Panc1 (cell line): Measurements from ENCODE around the gene CCDC12. TPM values are rescaled to one million over a fixed set of nuclear protein-coding genes. Genes with fewer than 3 reads are reported as not detected.

Experiments
- ATAC-seq: fragments of 200-7000 bp; cut with Tn5 transposase; 2 replicates; pipeline ENCODE4 v1.9.1; 2020; ENCODE audit warnings: mild to moderate bottlenecking, moderate library complexity
- BruUV-seq: library from RNA; stranded (reverse); fragments of 400-500 nt; replicated peaks from 2 replicates; lab custom pipeline; 2021; lab: Mats Ljungman, UMichigan
- CTCF ChIA-PET: fragments of 300-600 bp; sonication (Branson Sonifier 250); formaldehyde crosslinking; loops from one replicate; lab custom pipeline; 2022; ENCODE audit warnings: antibody characterized with exemption; lab: Charles Lee
- POLR2A ChIA-PET: fragments of 300-600 bp; sonication (Branson Sonifier 250); formaldehyde crosslinking; loops from one replicate; lab custom pipeline; 2022; ENCODE audit warnings: antibody characterized with exemption; lab: Charles Lee
- DNase-seq: peaks from one replicate; pipeline ENCODE4 v3.0.0-alpha.2; 2010; ENCODE audit warnings: low read depth, low spot score
- H3K27ac ChIP-seq: 2 replicates; pipeline ENCODE4 v1.5.1; 2011; ENCODE audit warnings: mild to moderate bottlenecking, low read length, inconsistent platforms
- H3K27me3 ChIP-seq: fragments of 200-500 bp; sonication (Bioruptor generic); 2 replicates; pipeline ENCODE4 v1.6.0; 2014; ENCODE audit warnings: low read length, inconsistent platforms; ENCODE audit not compliant: control insufficient read depth, insufficient read depth
- H3K36me3 ChIP-seq: fragments of 200-500 bp; sonication (Bioruptor generic); 2 replicates; pipeline ENCODE4 v1.5.1; 2014; ENCODE audit warnings: inconsistent platforms, mild to moderate bottlenecking, low read length, moderate library complexity; ENCODE audit not compliant: control insufficient read depth, insufficient read depth
- H3K4me1 ChIP-seq: 2 replicates; pipeline ENCODE4 v1.5.1; 2011; ENCODE audit warnings: inconsistent platforms, mild to moderate bottlenecking, low read length, moderate library complexity; ENCODE audit not compliant: control insufficient read depth, insufficient read depth
- H3K4me3 ChIP-seq, 2 experiments: 2 replicates each; pipeline ENCODE4 v1.5.1; 2011 to 2012; ENCODE audit warnings: low read depth in 2 of 2, low read length in 2 of 2, mild to moderate bottlenecking in 2 of 2, inconsistent platforms in 1 of 2, moderate library complexity in 1 of 2
- H3K9me3 ChIP-seq: fragments of 200-500 bp; sonication (Bioruptor generic); 2 replicates; pipeline ENCODE4 v1.5.1; 2014; ENCODE audit warnings: low read depth, mild to moderate bottlenecking, inconsistent platforms, low read length, moderate library complexity; ENCODE audit not compliant: control insufficient read depth, insufficient read depth
- POLR2AphosphoS5 ChIP-seq: IDR thresholded peaks from 2 replicates; pipeline ENCODE4 v1.6.1; 2012; ENCODE audit warnings: mild to moderate bottlenecking, low read depth, low read length, moderate library complexity
- SIN3A ChIP-seq: IDR thresholded peaks from 2 replicates; pipeline ENCODE4 v1.6.1; 2012; ENCODE audit warnings: low read depth, mild to moderate bottlenecking, low read length, moderate library complexity, borderline replicate concordance; ENCODE audit not compliant: insufficient read depth
- TCF7L2 ChIP-seq: IDR thresholded peaks from 2 replicates; pipeline ENCODE4 v1.6.1; 2011; ENCODE audit warnings: mild to moderate bottlenecking, low read depth, low read length, inconsistent platforms
- in situ Hi-C: cut with HindIII; loops from 2 replicates; pipeline ENCODE4 v1.10.0; 2016; ENCODE audit warnings: low sequenced_read_pairs, low pct_unique_long_range_greater_than_20kb
- intact Hi-C: fragments of 100-400 bp; cut with micrococcal nuclease; formaldehyde crosslinking; loops from one replicate; pipeline ENCODE4 v1.10.0; 2022; ENCODE audit not compliant: unreplicated experiment
- total RNA-seq: library from RNA; stranded (reverse); gene quantifications from one replicate; pipeline ENCODE4 v1.2.1, GENCODE V29; 2021; ENCODE audit not compliant: unreplicated experiment
- TF ChIP-seq, protein P1 (sequence below): fragments of 450-650 bp; IDR thresholded peaks from 2 replicates; pipeline ENCODE4 v1.5.1; 2017; ENCODE audit warnings: mild to moderate bottlenecking
- TF ChIP-seq, protein P2 (sequence below), 2 experiments: IDR thresholded peaks; 2 replicates each; pipeline ENCODE4 v1.6.1; 2011 to 2012; ENCODE audit warnings: low read depth in 2 of 2, control low read depth in 1 of 2, low read length in 1 of 2, mild to moderate bottlenecking in 1 of 2, moderate library complexity in 1 of 2; ENCODE audit not compliant: insufficient read depth in 1 of 2

CCDC12 gene
- total RNA-seq, 1 experiment from 2014 or later = 35.5 TPM

DNA sequence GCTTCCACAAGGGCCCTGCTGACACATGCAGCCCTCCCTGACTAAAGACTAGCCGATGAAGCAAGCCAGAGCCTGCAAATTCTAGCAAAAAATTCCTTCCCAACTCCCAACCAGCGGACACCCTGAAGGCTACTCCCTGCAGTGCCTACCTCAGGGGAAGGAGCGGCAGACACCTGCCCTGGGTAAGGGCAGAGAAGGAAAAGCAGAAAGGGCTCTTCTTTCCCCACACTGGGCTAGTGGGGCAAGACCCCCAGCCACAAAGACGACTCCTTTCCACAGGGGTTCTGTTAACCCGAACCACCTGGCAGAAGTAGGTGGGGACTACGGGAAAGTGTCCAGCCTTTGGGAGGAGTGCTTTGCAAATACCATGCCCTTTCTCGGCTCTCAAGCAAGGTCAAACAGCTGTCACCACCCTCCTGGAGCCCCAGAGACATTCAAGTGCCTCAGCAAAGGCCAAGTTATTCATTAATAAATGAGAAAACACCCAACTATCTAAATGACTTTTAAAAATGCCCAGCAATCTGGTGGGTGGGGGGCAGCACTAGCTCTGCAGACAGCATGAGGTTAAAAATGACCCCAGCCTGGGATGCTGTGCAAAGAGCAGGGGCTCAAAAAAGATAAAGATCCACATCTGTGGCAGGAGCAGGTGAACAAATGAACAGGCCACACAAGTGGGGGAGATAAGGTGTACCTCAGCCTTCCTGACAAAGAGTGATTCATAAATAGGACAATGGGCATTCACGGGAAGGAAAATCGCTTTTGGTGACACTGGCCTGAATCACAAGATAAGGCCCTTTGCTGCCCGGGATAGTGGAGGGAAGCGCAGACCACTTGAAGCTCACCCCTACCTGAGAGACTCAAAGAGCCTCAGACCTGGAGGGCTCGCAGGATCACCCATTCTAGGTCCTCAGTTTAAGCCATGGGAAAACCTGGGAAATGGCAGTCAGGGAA is 33.0 kb downstream of the CCDC12 start:
- Histone ChIP-seq H3K36me3 (no peaks in the 10 kb centered on the region; the same call in 1 of the 2 replicates), H3K27ac (no peak overlapping the region; the same call in none of the 2 replicates), H3K4me3 (no peak overlapping the region), H3K27me3 (no peaks in the 10 kb centered on the region), H3K9me3 (no peaks in the 10 kb centered on the region), H3K4me1 (peaks cover 43% of the 10 kb centered on the region)
- BruUV-seq = no TSS peak
- intact Hi-C loops (no loop called here), in situ Hi-C loops (no loop called here)
- no peak for TF ChIP-seq POLR2AphosphoS5
- TF ChIP-seq SIN3A = no peak
- TF ChIP-seq, protein P1, sequence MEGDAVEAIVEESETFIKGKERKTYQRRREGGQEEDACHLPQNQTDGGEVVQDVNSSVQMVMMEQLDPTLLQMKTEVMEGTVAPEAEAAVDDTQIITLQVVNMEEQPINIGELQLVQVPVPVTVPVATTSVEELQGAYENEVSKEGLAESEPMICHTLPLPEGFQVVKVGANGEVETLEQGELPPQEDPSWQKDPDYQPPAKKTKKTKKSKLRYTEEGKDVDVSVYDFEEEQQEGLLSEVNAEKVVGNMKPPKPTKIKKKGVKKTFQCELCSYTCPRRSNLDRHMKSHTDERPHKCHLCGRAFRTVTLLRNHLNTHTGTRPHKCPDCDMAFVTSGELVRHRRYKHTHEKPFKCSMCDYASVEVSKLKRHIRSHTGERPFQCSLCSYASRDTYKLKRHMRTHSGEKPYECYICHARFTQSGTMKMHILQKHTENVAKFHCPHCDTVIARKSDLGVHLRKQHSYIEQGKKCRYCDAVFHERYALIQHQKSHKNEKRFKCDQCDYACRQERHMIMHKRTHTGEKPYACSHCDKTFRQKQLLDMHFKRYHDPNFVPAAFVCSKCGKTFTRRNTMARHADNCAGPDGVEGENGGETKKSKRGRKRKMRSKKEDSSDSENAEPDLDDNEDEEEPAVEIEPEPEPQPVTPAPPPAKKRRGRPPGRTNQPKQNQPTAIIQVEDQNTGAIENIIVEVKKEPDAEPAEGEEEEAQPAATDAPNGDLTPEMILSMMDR = no peak
- TF ChIP-seq TCF7L2 = no peak
- TF ChIP-seq, protein P2, sequence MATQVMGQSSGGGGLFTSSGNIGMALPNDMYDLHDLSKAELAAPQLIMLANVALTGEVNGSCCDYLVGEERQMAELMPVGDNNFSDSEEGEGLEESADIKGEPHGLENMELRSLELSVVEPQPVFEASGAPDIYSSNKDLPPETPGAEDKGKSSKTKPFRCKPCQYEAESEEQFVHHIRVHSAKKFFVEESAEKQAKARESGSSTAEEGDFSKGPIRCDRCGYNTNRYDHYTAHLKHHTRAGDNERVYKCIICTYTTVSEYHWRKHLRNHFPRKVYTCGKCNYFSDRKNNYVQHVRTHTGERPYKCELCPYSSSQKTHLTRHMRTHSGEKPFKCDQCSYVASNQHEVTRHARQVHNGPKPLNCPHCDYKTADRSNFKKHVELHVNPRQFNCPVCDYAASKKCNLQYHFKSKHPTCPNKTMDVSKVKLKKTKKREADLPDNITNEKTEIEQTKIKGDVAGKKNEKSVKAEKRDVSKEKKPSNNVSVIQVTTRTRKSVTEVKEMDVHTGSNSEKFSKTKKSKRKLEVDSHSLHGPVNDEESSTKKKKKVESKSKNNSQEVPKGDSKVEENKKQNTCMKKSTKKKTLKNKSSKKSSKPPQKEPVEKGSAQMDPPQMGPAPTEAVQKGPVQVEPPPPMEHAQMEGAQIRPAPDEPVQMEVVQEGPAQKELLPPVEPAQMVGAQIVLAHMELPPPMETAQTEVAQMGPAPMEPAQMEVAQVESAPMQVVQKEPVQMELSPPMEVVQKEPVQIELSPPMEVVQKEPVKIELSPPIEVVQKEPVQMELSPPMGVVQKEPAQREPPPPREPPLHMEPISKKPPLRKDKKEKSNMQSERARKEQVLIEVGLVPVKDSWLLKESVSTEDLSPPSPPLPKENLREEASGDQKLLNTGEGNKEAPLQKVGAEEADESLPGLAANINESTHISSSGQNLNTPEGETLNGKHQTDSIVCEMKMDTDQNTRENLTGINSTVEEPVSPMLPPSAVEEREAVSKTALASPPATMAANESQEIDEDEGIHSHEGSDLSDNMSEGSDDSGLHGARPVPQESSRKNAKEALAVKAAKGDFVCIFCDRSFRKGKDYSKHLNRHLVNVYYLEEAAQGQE (IDR thresholded peaks at IDR 0.05; ENCODE audit: insufficient read depth in 1 of 2, low read depth in 2 of 2, low read length in 1 of 2) = no peak
- DNase-seq (no peak), ATAC-seq (peak; percentile 55)
- CTCF ChIA-PET = no interaction called here
- POLR2A ChIA-PET = interaction anchor here (0.5 to 0.6 kb wide), 3 partner anchors 30 to 33 kb away, joined by 4 to 6 read pairs (median 5); no protein-coding TSS in a partner anchor

DNA sequence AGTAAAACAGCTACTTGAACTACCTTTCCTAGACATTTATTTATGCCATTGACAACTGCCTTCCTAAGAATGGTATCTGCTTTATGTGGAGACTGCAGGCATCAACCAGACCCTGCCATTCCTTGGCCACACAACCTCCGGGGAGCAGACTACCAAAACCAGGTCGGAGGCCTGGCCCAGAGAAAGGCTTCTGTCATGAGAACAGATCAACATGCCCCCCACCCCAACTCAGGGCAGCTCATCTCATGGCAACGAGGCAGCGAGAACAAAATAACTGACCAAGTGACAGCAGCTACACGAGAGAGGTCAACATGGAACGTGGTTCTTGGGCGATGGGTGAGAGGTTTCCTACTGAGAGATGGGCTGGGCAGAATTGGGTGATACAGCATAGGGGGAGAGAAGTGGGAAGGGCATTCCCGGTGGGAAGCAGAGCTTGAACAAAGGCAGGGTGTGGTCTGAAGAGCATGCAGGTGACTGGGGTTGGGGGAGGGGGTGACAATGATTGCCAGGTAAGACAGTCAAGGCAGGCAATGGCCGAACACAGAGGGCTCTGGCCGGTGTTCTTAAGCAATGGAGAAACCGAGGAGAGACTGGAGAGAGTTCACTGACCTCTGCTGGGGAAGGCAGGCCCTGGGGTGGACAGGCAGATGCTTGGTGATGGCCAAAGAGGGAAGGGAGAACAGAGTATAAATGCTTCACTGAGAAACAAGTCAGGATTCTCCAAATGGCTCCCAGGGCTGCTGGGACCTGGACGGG is 33.9 kb downstream of the CCDC12 start:
- ChIA-PET CTCF (no interaction called here), POLR2A (no interaction called here)
- H3K27me3 ChIP-seq = no peaks in the 10 kb centered on the region
- intact Hi-C loops (no loop called here), in situ Hi-C loops (no loop called here)
- BruUV-seq = no TSS peak
- H3K4me1 ChIP-seq = peaks cover 34% of the 10 kb centered on the region
- H3K36me3 ChIP-seq = no peaks in the 10 kb centered on the region
- TF ChIP-seq POLR2AphosphoS5 (no peak), TCF7L2 (no peak), SIN3A (no peak)
- TF ChIP-seq, protein P1 = no peak
- TF ChIP-seq, protein P2 (IDR thresholded peaks at IDR 0.05; ENCODE audit: insufficient read depth in 1 of 2, low read depth in 2 of 2, low read length in 1 of 2) = no peak
- no peaks in the 10 kb centered on the region for H3K9me3 ChIP-seq
- H3K27ac ChIP-seq = no peak overlapping the region
- no peak overlapping the region for H3K4me3 ChIP-seq
- no peak for ATAC-seq
- no peak for DNase-seq
